ENCODE measurements around the gene LIMK1. TPM values are rescaled to one million over a fixed set of nuclear protein-coding genes. Genes with fewer than 3 reads are reported as not detected.
A peak's percentile ranks its signal among the peaks of the same experiment; 100 is the strongest.

Gene LIMK1
- total and polyA plus RNA-seq, 12 donors, result 5.0 to 17.3 (median 9.6) TPM

GRCh38 chr7:74057987-74058386 is 25.6 kb upstream of the LIMK1 start:
- no peak overlapping the region for H3K27ac ChIP-seq
- intact Hi-C loops (cut with DNase I), result no loop called here
- TF ChIP-seq CTCF (IDR thresholded peaks at IDR 0.05), result no peak
- H3K27me3 ChIP-seq, result no peaks in the 10 kb centered on the region
- 82 to 90% methylated on average over 1 of the region's 1 CpG for WGBS, 2 donors
- peaks cover 0 to 14% (median 8%) of the 10 kb centered on the region in 9 donors for H3K4me1 ChIP-seq
- DNase-seq (no peak), ATAC-seq (no peak)
- H3K4me3 ChIP-seq, result no peak overlapping the region
- peaks cover 0 to 74% (median 0%) of the 10 kb centered on the region in 9 donors for H3K36me3 ChIP-seq
- H3K9me3 ChIP-seq, result no peaks in the 10 kb centered on the region

GRCh38 chr7:74058486-74058885 is 25.1 kb upstream of the LIMK1 start:
- no peak for DNase-seq
- no peaks in the 10 kb centered on the region for H3K27me3 ChIP-seq
- WGBS, 2 donors, result 91% methylated on average over 7 of the region's 7 CpGs
- intact Hi-C loops (cut with DNase I), result no loop called here
- no peak for ATAC-seq
- H3K9me3 ChIP-seq, result no peaks in the 10 kb centered on the region
- peaks cover 0 to 79% (median 0%) of the 10 kb centered on the region in 9 donors for H3K36me3 ChIP-seq
- H3K4me3 ChIP-seq, result no peak overlapping the region
- no peak for TF ChIP-seq CTCF (IDR thresholded peaks at IDR 0.05)
- H3K4me1 ChIP-seq, result peaks cover 0 to 14% (median 8%) of the 10 kb centered on the region in 9 donors
- no peak overlapping the region for H3K27ac ChIP-seq

DNA sequence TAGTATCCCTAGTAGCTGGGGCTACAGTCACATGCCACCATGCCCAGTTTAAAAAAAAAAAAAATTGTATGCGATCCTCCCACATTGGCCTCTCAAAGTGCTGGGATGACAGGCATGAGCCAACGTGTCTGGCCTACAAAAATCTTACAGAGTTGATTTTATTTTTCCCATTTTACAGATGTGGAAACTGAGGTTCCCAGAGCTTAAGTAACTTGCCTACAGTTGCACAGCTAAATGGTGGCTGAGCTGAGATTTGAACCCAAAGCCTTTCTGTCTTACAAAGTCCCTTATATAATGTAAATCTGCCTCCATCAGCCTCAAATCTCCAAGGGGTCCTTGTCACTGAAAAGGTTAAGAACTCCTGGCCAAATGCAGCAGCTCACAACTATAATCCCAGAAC is 24.6 kb upstream of the LIMK1 start:
- WGBS, 2 donors, result 88 to 90% methylated on average over 2 of the region's 2 CpGs
- TF ChIP-seq CTCF (IDR thresholded peaks at IDR 0.05), result no peak
- Histone ChIP-seq H3K27me3 (no peaks in the 10 kb centered on the region), H3K4me3 (no peak overlapping the region), H3K36me3 (peaks cover 0 to 83% (median 0%) of the 10 kb centered on the region in 9 donors), H3K9me3 (no peaks in the 10 kb centered on the region), H3K27ac (no peak overlapping the region), H3K4me1 (peaks cover 0 to 14% (median 8%) of the 10 kb centered on the region in 9 donors)
- DNase-seq (no peak), ATAC-seq (no peak)
- intact Hi-C loops (cut with DNase I), result no loop called here

DNA sequence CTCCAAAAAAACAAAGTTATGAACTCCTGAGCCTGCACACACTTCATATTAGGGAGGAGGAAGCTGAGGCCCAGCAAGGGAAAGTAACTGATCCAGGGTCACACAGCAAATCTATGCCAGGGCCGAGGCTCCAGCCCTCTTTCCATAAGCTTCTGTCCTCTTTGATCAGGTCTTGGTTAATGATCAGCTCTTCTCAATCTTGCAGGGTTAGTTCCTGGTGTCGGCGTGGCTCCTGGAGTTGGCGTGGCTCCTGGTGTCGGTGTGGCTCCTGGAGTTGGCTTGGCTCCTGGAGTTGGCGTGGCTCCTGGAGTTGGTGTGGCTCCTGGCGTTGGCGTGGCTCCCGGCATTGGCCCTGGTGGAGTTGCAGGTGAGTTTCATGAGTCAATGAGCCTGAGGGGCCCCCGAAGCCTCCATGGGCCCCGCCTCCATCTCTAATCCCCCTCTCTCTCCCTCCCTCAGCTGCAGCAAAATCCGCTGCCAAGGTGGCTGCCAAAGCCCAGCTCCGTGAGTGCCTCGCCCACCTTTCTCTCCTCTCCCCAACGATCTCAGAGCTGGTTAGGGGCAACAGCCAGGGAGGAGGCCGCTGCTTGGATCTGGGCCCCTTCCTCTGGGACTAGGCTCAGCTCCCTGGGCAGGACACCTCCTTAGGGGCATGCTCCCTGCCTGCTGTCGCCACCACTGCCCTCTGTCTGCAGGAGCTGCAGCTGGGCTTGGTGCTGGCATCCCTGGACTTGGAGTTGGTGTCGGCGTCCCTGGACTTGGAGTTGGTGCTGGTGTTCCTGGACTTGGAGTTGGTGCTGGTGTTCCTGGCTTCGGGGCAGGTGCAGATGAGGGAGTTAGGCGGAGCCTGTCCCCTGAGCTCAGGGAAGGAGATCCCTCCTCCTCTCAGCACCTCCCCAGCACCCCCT is 23.7 kb upstream of the LIMK1 start:
- no peaks in the 10 kb centered on the region for H3K9me3 ChIP-seq
- DNase-seq (peak in 1 of 2 donors; percentile 40), ATAC-seq (peak in 1 of 8 donors; percentile 9)
- no peaks in the 10 kb centered on the region for H3K27me3 ChIP-seq
- peak in 2 of 9 donors; percentile 9 to 16 for TF ChIP-seq CTCF (IDR thresholded peaks at IDR 0.05)
- peaks cover 0 to 14% (median 8%) of the 10 kb centered on the region in 9 donors for H3K4me1 ChIP-seq
- no peak overlapping the region for H3K27ac ChIP-seq
- H3K36me3 ChIP-seq, result peaks cover 0 to 81% (median 0%) of the 10 kb centered on the region in 9 donors
- intact Hi-C loops (cut with DNase I), result loop anchor here in 2 of 10 donors (10.0 kb wide), 3 partner anchors 115 to 345 kb away; partner anchors contain the start of gene EIF4H (in 1 of the 2)
- WGBS, 2 donors, result 76% methylated on average over 21 of the region's 21 CpGs
- H3K4me3 ChIP-seq, result no peak overlapping the region

All from heart right ventricle (tissue), 16 donors.